ENCODE data around the gene FBLIM1. TPM values are rescaled to one million over a fixed set of nuclear protein-coding genes. Genes with fewer than 3 reads are reported as not detected.

The FBLIM1 gene
- polyA plus RNA-seq, 1 experiment, result 122 TPM

DNA sequence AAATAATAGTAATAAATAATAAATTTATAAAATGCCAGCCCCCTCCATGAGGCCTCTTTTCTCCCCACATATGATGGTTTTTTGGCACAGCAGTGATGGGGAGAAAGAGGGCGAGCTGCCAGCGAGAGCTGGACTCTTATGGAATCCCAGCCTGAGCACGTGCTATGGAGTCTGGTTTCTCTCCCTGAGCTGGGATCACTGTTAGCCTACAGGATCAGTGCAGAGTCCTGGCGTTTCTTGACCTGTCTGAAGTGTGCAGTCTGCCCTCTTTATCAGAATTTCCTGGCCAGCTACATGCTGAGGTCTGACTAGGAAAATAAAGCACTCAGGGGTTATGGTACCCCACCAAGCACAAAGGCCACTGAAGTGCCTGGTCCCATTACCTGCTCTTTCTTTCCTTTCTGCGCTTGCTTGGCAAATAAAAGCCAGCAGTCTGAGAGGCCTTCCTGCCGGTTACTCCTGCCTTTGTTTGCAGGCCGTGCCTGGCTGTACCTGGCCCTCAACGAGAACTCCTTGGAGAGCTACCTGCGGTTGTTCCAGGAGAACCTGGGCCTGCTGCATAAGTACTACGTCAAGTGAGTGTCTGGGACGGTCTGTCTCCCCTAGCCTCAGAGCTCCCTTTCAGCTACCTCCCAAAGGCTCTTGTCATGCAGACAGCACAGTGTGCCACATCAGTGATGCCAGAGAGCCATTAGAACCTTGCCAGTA is 41.0 kb upstream of the FBLIM1 start:
- CTCF ChIA-PET, result interaction anchor here (0.7 kb wide), 1 partner anchor 9 kb away, joined by 3 read pairs; no protein-coding TSS in a partner anchor
- no peak overlapping the region for H3K27ac ChIP-seq (ENCODE audit: low read depth, low read length)
- POLR2A ChIA-PET, result no interaction called here
- TF ChIP-seq, protein P1, sequence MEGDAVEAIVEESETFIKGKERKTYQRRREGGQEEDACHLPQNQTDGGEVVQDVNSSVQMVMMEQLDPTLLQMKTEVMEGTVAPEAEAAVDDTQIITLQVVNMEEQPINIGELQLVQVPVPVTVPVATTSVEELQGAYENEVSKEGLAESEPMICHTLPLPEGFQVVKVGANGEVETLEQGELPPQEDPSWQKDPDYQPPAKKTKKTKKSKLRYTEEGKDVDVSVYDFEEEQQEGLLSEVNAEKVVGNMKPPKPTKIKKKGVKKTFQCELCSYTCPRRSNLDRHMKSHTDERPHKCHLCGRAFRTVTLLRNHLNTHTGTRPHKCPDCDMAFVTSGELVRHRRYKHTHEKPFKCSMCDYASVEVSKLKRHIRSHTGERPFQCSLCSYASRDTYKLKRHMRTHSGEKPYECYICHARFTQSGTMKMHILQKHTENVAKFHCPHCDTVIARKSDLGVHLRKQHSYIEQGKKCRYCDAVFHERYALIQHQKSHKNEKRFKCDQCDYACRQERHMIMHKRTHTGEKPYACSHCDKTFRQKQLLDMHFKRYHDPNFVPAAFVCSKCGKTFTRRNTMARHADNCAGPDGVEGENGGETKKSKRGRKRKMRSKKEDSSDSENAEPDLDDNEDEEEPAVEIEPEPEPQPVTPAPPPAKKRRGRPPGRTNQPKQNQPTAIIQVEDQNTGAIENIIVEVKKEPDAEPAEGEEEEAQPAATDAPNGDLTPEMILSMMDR (IDR thresholded peaks at IDR 0.05; ENCODE audit: low read depth, low read length), result no peak
- DNase-seq (ENCODE audit: low read depth, low spot score), result no peak
- H3K9me3 ChIP-seq (ENCODE audit: control insufficient read depth, insufficient read depth, low read length), result no peaks in the 10 kb centered on the region
- no peaks in the 10 kb centered on the region for H3K27me3 ChIP-seq (ENCODE audit: control insufficient read depth, insufficient read depth, low read length)
- no peak overlapping the region for H3K4me3 ChIP-seq (ENCODE audit: low read depth, low read length)

- CTCF ChIA-PET, result interaction anchor here (0.7 kb wide), 1 partner anchor 9 kb away, joined by 3 read pairs; no protein-coding TSS in a partner anchor
- TF ChIP-seq, protein P1 (IDR thresholded peaks at IDR 0.05; ENCODE audit: low read depth, low read length), result no peak
- DNase-seq (ENCODE audit: low read depth, low spot score), result no peak
Observed at GRCh38 chr1:15718199-15718601, 40.4 kb upstream of the FBLIM1 start.

DNA sequence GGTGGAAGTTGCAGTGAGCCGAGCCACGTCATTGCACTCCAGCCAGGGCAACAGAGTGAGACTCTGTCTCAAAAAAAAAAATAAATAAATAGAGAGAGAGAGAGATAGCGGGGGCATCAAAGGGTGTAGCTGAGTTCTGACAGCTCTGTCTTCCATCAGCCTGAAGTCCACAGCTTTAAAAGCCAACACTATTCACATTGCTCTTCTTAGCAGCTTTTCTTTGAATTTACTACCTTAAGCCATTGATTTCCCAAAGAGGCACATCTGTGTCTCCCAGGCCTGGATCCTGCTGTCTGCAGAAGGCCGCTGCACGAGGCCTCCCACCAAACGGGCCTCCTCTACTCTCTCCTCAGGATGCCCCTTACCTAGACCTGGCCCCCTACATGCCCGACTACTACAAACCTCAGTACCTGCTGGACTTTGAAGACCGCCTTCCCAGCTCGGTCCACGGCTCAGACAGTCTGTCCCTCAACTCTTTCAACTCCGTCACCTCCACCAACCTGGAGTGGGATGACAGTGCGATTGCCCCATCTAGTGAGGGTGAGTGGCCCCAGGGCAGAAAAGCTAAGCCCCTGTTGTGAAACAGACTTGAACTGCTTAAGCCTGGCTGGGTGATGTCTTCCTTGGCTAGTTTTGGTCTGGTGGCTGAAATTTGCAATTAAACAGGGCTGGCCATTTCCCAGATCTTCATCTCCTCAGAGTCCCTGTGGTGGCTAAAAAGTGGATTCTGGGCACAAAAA is 39.0 kb upstream of the FBLIM1 start:
- H3K27me3 ChIP-seq (ENCODE audit: control insufficient read depth, insufficient read depth, low read length), result no peaks in the 10 kb centered on the region
- ChIA-PET POLR2A (no interaction called here), CTCF (interaction anchor here (0.9 to 1.0 kb wide), 3 partner anchors 19 to 123 kb away, joined by 3 to 4 read pairs (median 3); no protein-coding TSS in a partner anchor)
- no peak overlapping the region for H3K27ac ChIP-seq (ENCODE audit: low read depth, low read length)
- H3K4me3 ChIP-seq (ENCODE audit: low read depth, low read length), result no peak overlapping the region
- no peaks in the 10 kb centered on the region; the same call in 1 of the 2 replicates for H3K9me3 ChIP-seq (ENCODE audit: control insufficient read depth, insufficient read depth, low read length)
- TF ChIP-seq, protein P1 (IDR thresholded peaks at IDR 0.05; ENCODE audit: low read depth, low read length), result no peak
- DNase-seq (ENCODE audit: low read depth, low spot score), result no peak

More at GRCh38 chr1:15718199-15718601, 40.4 kb upstream of the FBLIM1 start:
- Histone ChIP-seq H3K9me3 (ENCODE audit: control insufficient read depth, insufficient read depth, low read length) (no peaks in the 10 kb centered on the region), H3K27me3 (ENCODE audit: control insufficient read depth, insufficient read depth, low read length) (no peaks in the 10 kb centered on the region), H3K27ac (ENCODE audit: low read depth, low read length) (no peak overlapping the region), H3K4me3 (ENCODE audit: low read depth, low read length) (no peak overlapping the region)
- POLR2A ChIA-PET, result no interaction called here

GRCh38 chr1:15720861-15721260 is 37.7 kb upstream of the FBLIM1 start:
- TF ChIP-seq, protein P1 (IDR thresholded peaks at IDR 0.05; ENCODE audit: low read depth, low read length), result no peak
- no peak overlapping the region for H3K4me3 ChIP-seq (ENCODE audit: low read depth, low read length)
- H3K27ac ChIP-seq (ENCODE audit: low read depth, low read length), result no peak overlapping the region
- DNase-seq (ENCODE audit: low read depth, low spot score), result no peak
- no peaks in the 10 kb centered on the region; the same call in 1 of the 2 replicates for H3K9me3 ChIP-seq (ENCODE audit: control insufficient read depth, insufficient read depth, low read length)
- ChIA-PET POLR2A (no interaction called here), CTCF (interaction anchor here (0.6 kb wide), 1 partner anchor 21 kb away, joined by 3 read pairs; no protein-coding TSS in a partner anchor)
- H3K27me3 ChIP-seq (ENCODE audit: control insufficient read depth, insufficient read depth, low read length), result no peaks in the 10 kb centered on the region

DNA sequence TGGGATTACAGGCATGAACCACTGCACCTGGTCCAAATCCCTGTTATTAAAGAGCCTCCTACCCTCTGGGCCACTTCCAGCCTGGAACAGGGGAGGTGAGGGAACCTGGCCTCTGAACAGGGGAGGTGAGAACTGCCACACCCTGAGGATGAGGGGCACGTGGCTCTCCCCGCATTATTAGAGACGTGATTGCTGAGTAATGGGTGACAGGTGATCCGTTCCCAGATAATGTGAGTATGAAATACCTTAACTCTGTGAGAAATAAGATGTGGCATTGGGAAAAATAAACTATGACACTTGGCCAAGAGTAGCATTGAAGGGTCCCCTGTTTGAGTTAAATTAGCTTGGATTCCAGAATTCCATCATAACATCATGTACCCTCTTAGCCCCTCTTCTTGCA is 36.2 kb upstream of the FBLIM1 start:
- Histone ChIP-seq H3K9me3 (ENCODE audit: control insufficient read depth, insufficient read depth, low read length) (no peaks in the 10 kb centered on the region; the same call in 1 of the 2 replicates), H3K27me3 (ENCODE audit: control insufficient read depth, insufficient read depth, low read length) (no peaks in the 10 kb centered on the region), H3K27ac (ENCODE audit: low read depth, low read length) (no peak overlapping the region), H3K4me3 (ENCODE audit: low read depth, low read length) (no peak overlapping the region)
- TF ChIP-seq, protein P1 (IDR thresholded peaks at IDR 0.05; ENCODE audit: low read depth, low read length), result no peak
- ChIA-PET CTCF (interaction anchor here (0.6 kb wide), 1 partner anchor 127 kb away, joined by 3 read pairs; no protein-coding TSS in a partner anchor), POLR2A (no interaction called here)
- no peak for DNase-seq (ENCODE audit: low read depth, low spot score)
